Measurements from ENCODE around the gene THOC6. TPM values are rescaled to one million over a fixed set of nuclear protein-coding genes. Genes with fewer than 3 reads are reported as not detected.

THOC6 gene
- total RNA-seq, 2 donors from 2014 or later: 22.9 to 28.0 TPM

- H3K36me3 ChIP-seq: no peaks in the 10 kb centered on the region
- TF ChIP-seq POLR2A (IDR thresholded peaks at IDR 0.05): no peak
- TF ChIP-seq, protein P1, sequence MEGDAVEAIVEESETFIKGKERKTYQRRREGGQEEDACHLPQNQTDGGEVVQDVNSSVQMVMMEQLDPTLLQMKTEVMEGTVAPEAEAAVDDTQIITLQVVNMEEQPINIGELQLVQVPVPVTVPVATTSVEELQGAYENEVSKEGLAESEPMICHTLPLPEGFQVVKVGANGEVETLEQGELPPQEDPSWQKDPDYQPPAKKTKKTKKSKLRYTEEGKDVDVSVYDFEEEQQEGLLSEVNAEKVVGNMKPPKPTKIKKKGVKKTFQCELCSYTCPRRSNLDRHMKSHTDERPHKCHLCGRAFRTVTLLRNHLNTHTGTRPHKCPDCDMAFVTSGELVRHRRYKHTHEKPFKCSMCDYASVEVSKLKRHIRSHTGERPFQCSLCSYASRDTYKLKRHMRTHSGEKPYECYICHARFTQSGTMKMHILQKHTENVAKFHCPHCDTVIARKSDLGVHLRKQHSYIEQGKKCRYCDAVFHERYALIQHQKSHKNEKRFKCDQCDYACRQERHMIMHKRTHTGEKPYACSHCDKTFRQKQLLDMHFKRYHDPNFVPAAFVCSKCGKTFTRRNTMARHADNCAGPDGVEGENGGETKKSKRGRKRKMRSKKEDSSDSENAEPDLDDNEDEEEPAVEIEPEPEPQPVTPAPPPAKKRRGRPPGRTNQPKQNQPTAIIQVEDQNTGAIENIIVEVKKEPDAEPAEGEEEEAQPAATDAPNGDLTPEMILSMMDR (IDR thresholded peaks at IDR 0.05): no peak
- TF ChIP-seq POLR2AphosphoS5 (IDR thresholded peaks at IDR 0.05): no peak
- intact Hi-C loops (cut with DNase I): no loop called here
- H3K4me3 ChIP-seq: no peak overlapping the region
- no peak overlapping the region for H3K27ac ChIP-seq
- no peak for DNase-seq (ENCODE audit: low spot score)
- no peaks in the 10 kb centered on the region for H3K4me1 ChIP-seq (replicated peaks)
- no peaks in the 10 kb centered on the region for H3K27me3 ChIP-seq (replicated peaks; ENCODE audit: insufficient read depth)
- WGBS: 69% methylated on average over 10 of the region's 10 CpGs
- no peaks in the 10 kb centered on the region for H3K9me3 ChIP-seq
These were observed 32.9 kb upstream of the THOC6 start for GRCh38 chr16:2990891-2991290.

DNA sequence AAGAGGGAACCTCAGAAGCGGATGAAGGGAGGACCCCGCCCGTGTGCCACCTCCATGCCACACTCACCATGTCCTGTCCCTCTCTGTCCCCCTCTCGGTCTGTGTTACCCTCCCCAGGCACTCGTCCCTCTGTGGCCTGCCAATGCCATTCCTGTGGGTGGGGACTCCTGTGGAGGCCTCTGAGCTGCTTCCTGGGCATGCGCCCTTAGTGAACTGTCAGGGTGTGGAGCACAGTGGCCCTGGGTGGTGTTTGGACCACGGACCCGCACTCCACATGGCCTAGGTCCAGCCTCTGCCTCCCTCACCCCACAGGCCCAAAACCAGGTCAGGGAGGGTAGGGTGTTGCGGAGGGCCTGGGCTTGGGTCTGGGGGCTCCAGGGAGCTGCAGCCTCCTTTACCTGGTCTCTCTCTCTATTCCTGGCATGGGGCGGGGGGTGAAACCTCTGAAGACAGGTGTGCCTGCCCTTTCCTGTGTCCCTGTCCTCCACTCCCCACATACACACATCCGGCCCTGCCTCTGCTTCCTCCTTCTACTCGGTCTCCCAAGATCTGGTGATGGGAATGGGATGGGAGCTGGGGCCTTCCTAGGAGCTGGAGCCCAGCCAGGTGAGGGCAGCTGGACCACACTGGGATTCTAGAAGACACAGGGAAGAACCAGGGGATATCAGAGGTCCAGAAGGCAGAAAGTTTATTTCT is 32.1 kb upstream of the THOC6 start:
- H3K27me3 ChIP-seq (replicated peaks; ENCODE audit: insufficient read depth): no peaks in the 10 kb centered on the region
- TF ChIP-seq POLR2A (IDR thresholded peaks at IDR 0.05) (no peak), POLR2AphosphoS5 (IDR thresholded peaks at IDR 0.05) (no peak)
- TF ChIP-seq, protein P1 (IDR thresholded peaks at IDR 0.05): no peak
- intact Hi-C loops (cut with DNase I): no loop called here

DNA sequence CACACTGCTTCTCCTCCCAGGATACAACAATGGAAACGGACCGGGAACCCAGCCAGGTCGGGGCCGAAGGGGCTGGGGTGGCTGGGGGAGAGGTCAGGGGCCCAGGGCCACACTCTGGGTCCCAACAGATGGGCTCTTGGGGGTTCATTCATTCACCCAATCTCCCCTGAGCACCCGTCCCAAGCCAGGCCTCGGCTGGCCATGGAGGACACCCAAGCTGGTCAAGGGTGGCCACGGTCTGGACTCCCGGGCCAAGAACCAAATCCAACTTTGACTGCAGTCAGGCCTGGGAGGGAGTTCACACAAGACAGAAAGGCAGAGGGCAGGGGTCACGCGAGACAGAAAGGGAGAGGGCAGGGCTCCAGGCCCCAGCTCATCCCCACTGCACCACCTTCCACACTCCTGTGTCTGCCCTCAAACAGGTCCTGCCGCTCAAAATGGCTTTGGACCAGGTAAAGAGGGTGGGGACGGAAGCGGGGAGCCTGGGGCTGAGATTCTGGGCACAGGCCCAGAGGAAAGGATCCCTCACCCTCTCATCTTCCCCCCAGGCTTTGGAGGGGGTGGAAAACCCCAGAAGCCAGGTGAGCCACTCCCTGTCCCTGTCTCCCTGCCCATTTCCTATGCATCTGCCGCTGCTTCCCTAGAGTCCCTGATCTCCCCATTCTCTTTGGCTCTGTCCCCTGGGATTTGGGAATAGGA is 31.3 kb upstream of the THOC6 start:
- 60% methylated on average over 14 of the region's 14 CpGs for WGBS
- TF ChIP-seq POLR2AphosphoS5 (IDR thresholded peaks at IDR 0.05) (peak; percentile 21), POLR2A (IDR thresholded peaks at IDR 0.05) (no peak)
- TF ChIP-seq, protein P1 (IDR thresholded peaks at IDR 0.05): no peak
- Histone ChIP-seq H3K4me3 (no peak overlapping the region), H3K9me3 (no peaks in the 10 kb centered on the region), H3K36me3 (no peaks in the 10 kb centered on the region), H3K27me3 (replicated peaks; ENCODE audit: insufficient read depth) (no peaks in the 10 kb centered on the region), H3K27ac (no peak overlapping the region), H3K4me1 (replicated peaks) (no peaks in the 10 kb centered on the region)
- intact Hi-C loops (cut with DNase I): no loop called here
- DNase-seq (ENCODE audit: low spot score): peak; percentile 56

More for the DNA sequence above, 32.1 kb upstream of the THOC6 start:
- Histone ChIP-seq H3K9me3 (no peaks in the 10 kb centered on the region), H3K4me3 (no peak overlapping the region), H3K27ac (no peak overlapping the region), H3K36me3 (no peaks in the 10 kb centered on the region), H3K4me1 (replicated peaks) (no peaks in the 10 kb centered on the region)
- WGBS: 83% methylated on average over 12 of the region's 12 CpGs
- DNase-seq (ENCODE audit: low spot score): no peak

DNA sequence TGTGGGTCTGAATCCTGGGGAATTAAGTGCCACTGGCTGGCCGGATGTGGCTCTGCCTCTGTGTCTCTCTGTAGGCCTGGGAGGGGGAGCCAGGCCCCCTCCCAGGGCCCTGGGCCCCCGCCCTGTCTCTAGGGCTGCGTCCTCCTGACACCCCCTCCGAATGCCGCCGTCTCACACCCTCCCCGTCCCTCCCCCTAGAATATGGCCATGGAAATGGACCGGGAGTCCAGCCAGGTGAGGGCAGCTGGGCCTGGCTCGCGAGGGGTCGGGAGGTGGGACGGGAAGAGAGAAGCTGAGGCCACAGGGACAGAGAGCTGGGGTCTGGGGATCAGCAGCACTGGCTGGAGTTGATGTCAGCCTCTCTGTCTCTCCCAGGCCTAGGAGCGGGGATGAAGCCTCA is 27.5 kb upstream of the THOC6 start:
- Histone ChIP-seq H3K36me3 (no peaks in the 10 kb centered on the region), H3K9me3 (no peaks in the 10 kb centered on the region), H3K4me3 (no peak overlapping the region), H3K4me1 (replicated peaks) (no peaks in the 10 kb centered on the region), H3K27ac (no peak overlapping the region), H3K27me3 (replicated peaks; ENCODE audit: insufficient read depth) (no peaks in the 10 kb centered on the region)
- TF ChIP-seq, protein P1 (IDR thresholded peaks at IDR 0.05): no peak
- TF ChIP-seq POLR2AphosphoS5 (IDR thresholded peaks at IDR 0.05) (no peak), POLR2A (IDR thresholded peaks at IDR 0.05) (no peak)
- no peak for DNase-seq (ENCODE audit: low spot score)
- intact Hi-C loops (cut with DNase I): no loop called here
- 81% methylated on average over 13 of the region's 13 CpGs for WGBS

- intact Hi-C loops (cut with DNase I): no loop called here
- TF ChIP-seq, protein P1 (IDR thresholded peaks at IDR 0.05): no peak
- TF ChIP-seq POLR2A (IDR thresholded peaks at IDR 0.05) (no peak), POLR2AphosphoS5 (IDR thresholded peaks at IDR 0.05) (no peak)
- H3K27me3 ChIP-seq (replicated peaks; ENCODE audit: insufficient read depth): no peaks in the 10 kb centered on the region
- DNase-seq (ENCODE audit: low spot score): no peak
- no peaks in the 10 kb centered on the region for H3K4me1 ChIP-seq (replicated peaks)
- H3K36me3 ChIP-seq: no peaks in the 10 kb centered on the region
- H3K9me3 ChIP-seq: no peaks in the 10 kb centered on the region
- 86% methylated on average over 6 of the region's 6 CpGs for WGBS
- H3K4me3 ChIP-seq: no peak overlapping the region
- no peak overlapping the region for H3K27ac ChIP-seq
These were observed 23.9 kb upstream of the THOC6 start for GRCh38 chr16:2999929-3000328.
